OCI-LY7 (cell line): ENCODE results near the gene AMOTL2. TPM values are rescaled to one million over a fixed set of nuclear protein-coding genes. Genes with fewer than 3 reads are reported as not detected.

Source experiments
- BruUV-seq: library from RNA; stranded (reverse); fragments of 400-500 nt; replicated peaks from 2 replicates; lab custom pipeline; 2021; lab: Mats Ljungman, UMichigan
- CTCF ChIA-PET: fragments of 300-600 bp; sonication (Branson Sonifier 250); formaldehyde crosslinking; loops from one replicate; lab custom pipeline; 2022; ENCODE audit warnings: antibody characterized with exemption; ENCODE audit not compliant: unreplicated experiment; lab: Charles Lee
- POLR2A ChIA-PET: fragments of 300-600 bp; sonication (Branson Sonifier 250); formaldehyde crosslinking; loops from one replicate; lab custom pipeline; 2022; ENCODE audit warnings: antibody characterized with exemption; lab: Charles Lee
- DNase-seq: peaks from one replicate; pipeline ENCODE4 v3.0.0-alpha.2; 2015; ENCODE audit warnings: low spot score
- H2AFZ ChIP-seq: fragments of 200-600 bp; sonication (generic), shearing (Covaris generic); 2 replicates; pipeline ENCODE4 v1.6.1; 2014; ENCODE audit warnings: mild to moderate bottlenecking, antibody characterized with exemption, low read length, moderate library complexity
- H3K27ac ChIP-seq: fragments of 200-600 bp; sonication (generic); 2 replicates; pipeline ENCODE4 v1.5.1; 2014; ENCODE audit warnings: mixed run types, low read depth, mild to moderate bottlenecking, moderate library complexity, low read length, inconsistent platforms; ENCODE audit not compliant: poor library complexity, severe bottlenecking
- H3K36me3 ChIP-seq: fragments of 200-600 bp; sonication (generic); 2 replicates; pipeline ENCODE4 v1.6.1; 2014; ENCODE audit warnings: mild to moderate bottlenecking, antibody characterized with exemption, low read length, moderate library complexity, mixed read lengths; ENCODE audit not compliant: insufficient read depth
- H3K4me1 ChIP-seq: fragments of 200-600 bp; sonication (generic); 2 replicates; pipeline ENCODE4 v1.5.1; 2014; ENCODE audit warnings: mild to moderate bottlenecking, low read length; ENCODE audit not compliant: insufficient read depth, poor library complexity, severe bottlenecking
- H3K4me2 ChIP-seq: fragments of 200-600 bp; sonication (generic); 2 replicates; pipeline ENCODE4 v1.6.1; 2014; ENCODE audit warnings: mild to moderate bottlenecking, low read length
- H3K4me3 ChIP-seq: fragments of 200-600 bp; sonication (generic); 2 replicates; pipeline ENCODE4 v1.5.1; 2014; ENCODE audit warnings: mild to moderate bottlenecking, low read depth, low read length; ENCODE audit not compliant: poor library complexity, severe bottlenecking
- H3K79me2 ChIP-seq: fragments of 200-600 bp; sonication (generic); 2 replicates; pipeline ENCODE4 v1.6.1; 2016; ENCODE audit warnings: low read depth, mild to moderate bottlenecking, low read length, moderate library complexity, mixed read lengths; ENCODE audit not compliant: insufficient read depth
- H3K9me2 ChIP-seq: fragments of 200-600 bp; sonication (generic); 2 replicates; pipeline ENCODE4 v1.6.1; 2016; ENCODE audit warnings: mild to moderate bottlenecking, low read length, mixed read lengths; ENCODE audit not compliant: insufficient read depth
- H3K9me3 ChIP-seq: fragments of 200-600 bp; sonication (generic); 2 replicates; pipeline ENCODE4 v1.6.1; 2014; ENCODE audit warnings: mild to moderate bottlenecking, mixed run types, low read length, mixed read lengths
- H4K20me1 ChIP-seq: fragments of 200-600 bp; sonication (generic); 2 replicates; pipeline ENCODE4 v1.6.1; 2014; ENCODE audit warnings: mild to moderate bottlenecking, antibody characterized with exemption, low read length, moderate library complexity, mixed read lengths; ENCODE audit not compliant: insufficient read depth
- EZH2phosphoT487 ChIP-seq: fragments of 200-600 bp; sonication (generic); IDR thresholded peaks from 2 replicates; pipeline ENCODE4 v1.6.1; 2018; ENCODE audit warnings: low read depth, borderline replicate concordance, mild to moderate bottlenecking, mixed run types, antibody characterized with exemption, low read length, moderate library complexity, mixed read lengths
- intact Hi-C: fragments of 100-400 bp; cut with micrococcal nuclease; formaldehyde crosslinking; loops from one replicate; pipeline ENCODE4 v1.10.0; 2022; ENCODE audit not compliant: unreplicated experiment
- total RNA-seq, 2 experiments: library from RNA; depleted of rRNA in 1 of 2; stranded (reverse); fragments of >200 nt in 1 of 2; shearing (Covaris generic) in 1 of 2; gene quantifications; 2 replicates each; pipeline ENCODE4 v1.2.3, GENCODE V29; 2014 to 2022
- TF ChIP-seq, protein P1 (sequence below): fragments of 200-600 bp; sonication (generic); conservative IDR thresholded peaks from 2 replicates; pipeline ENCODE4 v1.5.1; 2014; ENCODE audit warnings: mild to moderate bottlenecking, antibody characterized with exemption, low read length, moderate library complexity, mixed read lengths

AMOTL2 gene
- total RNA-seq, 2 experiments from 2014 or later: not detected

DNA sequence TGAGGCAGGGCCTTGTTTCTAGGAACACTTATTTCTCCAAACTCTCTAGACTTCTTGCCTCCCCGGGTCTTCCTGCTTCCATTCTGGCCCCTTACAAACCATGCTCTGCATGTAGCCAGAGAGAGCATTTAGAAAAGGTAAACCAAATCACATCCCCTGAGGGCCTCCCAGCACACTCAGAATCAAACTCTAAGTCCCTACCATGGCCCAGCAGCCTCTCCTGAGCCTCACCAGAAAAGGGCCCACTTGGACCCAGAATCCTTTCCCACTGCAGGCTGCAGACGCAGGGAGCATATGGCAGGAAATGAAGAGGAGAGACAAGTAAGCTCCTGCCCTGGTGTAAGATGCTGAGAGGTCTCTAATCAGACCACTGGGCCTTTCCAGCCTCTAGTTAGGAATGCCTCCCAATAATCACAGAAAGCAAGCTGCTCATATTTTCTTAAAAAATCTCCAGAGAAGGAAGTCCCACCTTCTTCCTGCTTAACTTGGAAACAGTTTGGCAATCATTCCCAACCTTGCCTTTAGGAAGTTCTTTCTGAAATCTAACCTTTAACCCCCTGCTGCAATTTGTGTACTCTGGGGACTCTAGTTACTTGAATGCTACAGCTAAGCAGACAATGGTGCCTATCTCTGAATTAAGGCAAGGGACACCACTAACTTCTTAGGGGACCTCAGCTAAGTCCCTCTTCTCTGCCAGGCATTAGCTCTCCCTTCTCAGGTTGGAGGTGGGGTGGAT is 4.2 kb downstream of the AMOTL2 start:
- ChIA-PET POLR2A (no interaction called here), CTCF (no interaction called here)
- Histone ChIP-seq H3K9me2 (no peaks in the 10 kb centered on the region), H3K27ac (no peak overlapping the region), H3K79me2 (no peaks in the 10 kb centered on the region), H4K20me1 (no peaks in the 10 kb centered on the region), H3K36me3 (no peaks in the 10 kb centered on the region), H2AFZ (no peak overlapping the region), H3K4me2 (no peak overlapping the region), H3K4me3 (no peak overlapping the region), H3K4me1 (peaks cover 4% of the 10 kb centered on the region), H3K9me3 (no peaks in the 10 kb centered on the region)
- BruUV-seq: no TSS peak
- intact Hi-C loops: no loop called here
- TF ChIP-seq, protein P1, sequence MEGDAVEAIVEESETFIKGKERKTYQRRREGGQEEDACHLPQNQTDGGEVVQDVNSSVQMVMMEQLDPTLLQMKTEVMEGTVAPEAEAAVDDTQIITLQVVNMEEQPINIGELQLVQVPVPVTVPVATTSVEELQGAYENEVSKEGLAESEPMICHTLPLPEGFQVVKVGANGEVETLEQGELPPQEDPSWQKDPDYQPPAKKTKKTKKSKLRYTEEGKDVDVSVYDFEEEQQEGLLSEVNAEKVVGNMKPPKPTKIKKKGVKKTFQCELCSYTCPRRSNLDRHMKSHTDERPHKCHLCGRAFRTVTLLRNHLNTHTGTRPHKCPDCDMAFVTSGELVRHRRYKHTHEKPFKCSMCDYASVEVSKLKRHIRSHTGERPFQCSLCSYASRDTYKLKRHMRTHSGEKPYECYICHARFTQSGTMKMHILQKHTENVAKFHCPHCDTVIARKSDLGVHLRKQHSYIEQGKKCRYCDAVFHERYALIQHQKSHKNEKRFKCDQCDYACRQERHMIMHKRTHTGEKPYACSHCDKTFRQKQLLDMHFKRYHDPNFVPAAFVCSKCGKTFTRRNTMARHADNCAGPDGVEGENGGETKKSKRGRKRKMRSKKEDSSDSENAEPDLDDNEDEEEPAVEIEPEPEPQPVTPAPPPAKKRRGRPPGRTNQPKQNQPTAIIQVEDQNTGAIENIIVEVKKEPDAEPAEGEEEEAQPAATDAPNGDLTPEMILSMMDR: no peak
- no peak for TF ChIP-seq EZH2phosphoT487
- no peak for DNase-seq

DNA sequence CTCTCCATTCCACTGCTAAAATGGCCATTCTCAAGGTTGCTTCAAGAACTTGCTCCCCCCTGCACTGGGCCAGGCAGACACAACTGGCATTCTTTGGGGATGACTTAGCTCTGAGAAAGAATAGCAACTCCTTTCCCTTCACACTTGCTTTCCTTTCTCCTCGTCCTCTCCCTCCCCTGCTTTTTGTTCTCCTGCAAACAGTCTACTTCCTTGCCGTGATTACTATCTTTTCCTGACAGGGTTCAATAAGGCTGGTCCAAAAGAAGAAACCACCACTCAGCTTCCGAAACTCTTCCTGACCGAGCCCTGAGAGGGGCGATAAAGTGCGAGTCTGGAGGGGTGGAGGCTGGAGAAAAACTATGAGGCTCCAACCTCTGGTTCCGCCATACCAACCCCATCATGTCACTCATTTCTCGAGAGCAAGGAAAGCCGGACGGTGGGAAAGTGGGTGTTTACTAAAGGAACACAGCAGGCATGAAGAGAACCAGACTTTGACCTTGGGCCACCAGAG is 5.0 kb downstream of the AMOTL2 start:
- Histone ChIP-seq H3K4me1 (peaks cover 11% of the 10 kb centered on the region), H2AFZ (no peak overlapping the region), H4K20me1 (no peaks in the 10 kb centered on the region), H3K9me3 (no peaks in the 10 kb centered on the region), H3K79me2 (no peaks in the 10 kb centered on the region), H3K36me3 (no peaks in the 10 kb centered on the region), H3K9me2 (no peaks in the 10 kb centered on the region), H3K4me3 (no peak overlapping the region), H3K4me2 (no peak overlapping the region), H3K27ac (no peak overlapping the region)
- intact Hi-C loops: no loop called here
- ChIA-PET CTCF (no interaction called here), POLR2A (no interaction called here)
- DNase-seq: no peak
- TF ChIP-seq, protein P1: no peak
- no peak for TF ChIP-seq EZH2phosphoT487
- no TSS peak for BruUV-seq

DNA sequence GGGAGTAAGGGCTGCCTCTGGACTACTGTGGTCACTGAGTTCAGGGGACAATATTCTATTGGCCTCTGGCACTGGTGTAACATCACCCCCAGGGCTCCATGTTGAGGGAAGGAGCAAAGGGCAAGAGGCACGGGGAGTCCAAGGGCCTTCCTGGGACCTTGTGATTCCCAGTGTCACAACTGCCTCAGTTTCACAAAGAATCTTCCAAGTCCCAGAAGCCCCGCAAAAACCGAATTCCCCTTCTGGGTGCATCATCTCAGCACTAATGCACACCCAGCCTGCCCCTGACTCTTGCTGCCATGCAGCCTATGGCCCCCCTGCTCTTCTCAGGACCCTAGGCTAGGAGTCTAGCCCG is 5.5 kb downstream of the AMOTL2 start:
- no peak overlapping the region for H3K4me2 ChIP-seq
- H2AFZ ChIP-seq: no peak overlapping the region
- no TSS peak for BruUV-seq
- no peak overlapping the region for H3K27ac ChIP-seq
- ChIA-PET CTCF (no interaction called here), POLR2A (no interaction called here)
- no peak overlapping the region for H3K4me3 ChIP-seq
- no peaks in the 10 kb centered on the region for H3K9me2 ChIP-seq
- no peaks in the 10 kb centered on the region for H3K9me3 ChIP-seq
- DNase-seq: no peak
- H3K79me2 ChIP-seq: no peaks in the 10 kb centered on the region
- intact Hi-C loops: no loop called here
- H3K4me1 ChIP-seq: peaks cover 14% of the 10 kb centered on the region
- no peaks in the 10 kb centered on the region for H4K20me1 ChIP-seq
- H3K36me3 ChIP-seq: no peaks in the 10 kb centered on the region
- TF ChIP-seq EZH2phosphoT487: no peak
- TF ChIP-seq, protein P1: no peak
